Uterus (tissue), 4 donors: ENCODE results near the gene TRIOBP. TPM values are rescaled to one million over a fixed set of nuclear protein-coding genes. Genes with fewer than 3 reads are reported as not detected.
"Not testable (repeated sequence)": the region's sequence is repeated elsewhere in the genome, so short reads cannot be mapped to it uniquely, and the experiment has no call there.

Experiments used
- DNase-seq, 2 donors: peaks; one replicate each; pipeline ENCODE4 v3.0.0-alpha.2; 2019 to 2020
- H3K27ac ChIP-seq, 2 donors: fragments of 200-600 bp; sonication (generic); 1 replicate in 1 of 2; 2 replicates in 1 of 2; pipeline ENCODE4 v1.5.1; 2016 to 2018
- H3K27me3 ChIP-seq, 2 donors: fragments of 200-600 bp; sonication (generic); one replicate each; pipeline ENCODE4 v1.5.1; 2018 to 2019; ENCODE audit warnings: control low read depth in 1 of 2
- H3K36me3 ChIP-seq, 2 donors: fragments of 200-600 bp; sonication (generic); one replicate each; pipeline ENCODE4 v1.5.1; 2019; ENCODE audit warnings: control low read depth in 1 of 2
- H3K4me1 ChIP-seq, 2 donors: fragments of 200-600 bp; sonication (generic); one replicate each; pipeline ENCODE4 v1.5.1; 2018 to 2019; ENCODE audit warnings: control low read depth in 1 of 2
- H3K4me3 ChIP-seq, 2 donors: fragments of 200-600 bp; sonication (generic); 1 replicate in 1 of 2; 2 replicates in 1 of 2; pipeline ENCODE4 v1.5.1; 2018 to 2019; ENCODE audit warnings: mild to moderate bottlenecking in 1 of 2
- H3K9me3 ChIP-seq, 2 donors: fragments of 200-600 bp; sonication (generic); one replicate each; pipeline ENCODE4 v1.5.1; 2019; ENCODE audit warnings: control low read depth in 1 of 2
- POLR2A ChIP-seq, 2 donors: fragments of 450-650 bp; IDR thresholded peaks; one replicate each; pipeline ENCODE4 v1.6.1; 2016; ENCODE audit warnings: antibody characterized with exemption in 2 of 2, mild to moderate bottlenecking in 1 of 2, moderate library complexity in 1 of 2
- intact Hi-C: fragments of 100-400 bp; cut with DNase I; formaldehyde crosslinking; loops from one replicate; pipeline ENCODE4 v1.15.1; 2023; ENCODE audit warnings: low total_unique reads
- total RNA-seq, 4 donors: library from RNA; depleted of rRNA in 3 of 4; stranded (reverse); fragments of >200 nt in 3 of 4; gene quantifications; one replicate each; pipeline versions ENCODE4 v1.1.0 to v1.2.4, GENCODE V29; 2014 to 2023
- TF ChIP-seq, protein P1 (sequence below), 4 experiments: fragments of 200-600 bp in 2 of 4; fragments of 450-650 bp in 2 of 4; sonication (generic) in 2 of 4; IDR thresholded peaks; one replicate each; pipeline ENCODE4 v1.5.1; 2016 to 2019; ENCODE audit warnings: antibody characterized with exemption in 4 of 4, mild to moderate bottlenecking in 2 of 4, moderate library complexity in 1 of 4
- donor health status: DM: yes; HTN: yes; CAD: no.

TRIOBP gene
- total RNA-seq, 4 donors from 2014 or later = 56.2 to 177 (median 127) TPM

DNA sequence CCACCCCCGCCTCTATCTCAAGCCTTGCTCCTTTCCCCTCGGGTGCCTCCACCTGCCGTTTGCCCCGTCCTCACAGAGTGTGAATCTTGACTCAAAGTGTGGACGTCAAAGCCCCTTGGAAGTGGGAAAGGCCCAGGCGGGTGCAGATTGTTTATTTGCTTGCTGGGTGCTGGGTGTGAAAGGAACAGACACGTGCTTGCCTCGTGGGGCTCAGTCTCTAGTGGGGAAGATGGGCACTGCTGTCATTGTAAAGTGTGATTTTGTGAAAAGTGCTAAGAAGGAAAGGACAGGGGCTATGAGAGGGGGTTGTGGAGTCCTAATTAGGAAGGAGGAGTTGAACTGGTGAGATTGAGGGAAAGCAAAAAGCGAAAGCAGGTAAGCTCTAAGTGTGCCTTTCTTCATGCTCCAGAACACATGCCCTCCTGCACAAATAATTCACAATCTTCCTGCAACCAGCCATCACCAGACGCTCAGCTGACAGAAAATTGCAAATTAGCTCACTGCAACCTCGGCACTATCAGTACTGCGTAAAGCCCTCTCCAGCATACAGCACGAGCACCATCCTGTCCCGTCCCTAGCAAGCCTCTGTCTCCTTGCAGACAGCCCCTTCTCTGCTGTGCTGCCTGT, 101.1 kb downstream of the TRIOBP start:
- intact Hi-C loops = loop anchor here (10.0 kb wide), 1 partner anchor 153 kb away; no protein-coding TSS in a partner anchor
- TF ChIP-seq, protein P1, sequence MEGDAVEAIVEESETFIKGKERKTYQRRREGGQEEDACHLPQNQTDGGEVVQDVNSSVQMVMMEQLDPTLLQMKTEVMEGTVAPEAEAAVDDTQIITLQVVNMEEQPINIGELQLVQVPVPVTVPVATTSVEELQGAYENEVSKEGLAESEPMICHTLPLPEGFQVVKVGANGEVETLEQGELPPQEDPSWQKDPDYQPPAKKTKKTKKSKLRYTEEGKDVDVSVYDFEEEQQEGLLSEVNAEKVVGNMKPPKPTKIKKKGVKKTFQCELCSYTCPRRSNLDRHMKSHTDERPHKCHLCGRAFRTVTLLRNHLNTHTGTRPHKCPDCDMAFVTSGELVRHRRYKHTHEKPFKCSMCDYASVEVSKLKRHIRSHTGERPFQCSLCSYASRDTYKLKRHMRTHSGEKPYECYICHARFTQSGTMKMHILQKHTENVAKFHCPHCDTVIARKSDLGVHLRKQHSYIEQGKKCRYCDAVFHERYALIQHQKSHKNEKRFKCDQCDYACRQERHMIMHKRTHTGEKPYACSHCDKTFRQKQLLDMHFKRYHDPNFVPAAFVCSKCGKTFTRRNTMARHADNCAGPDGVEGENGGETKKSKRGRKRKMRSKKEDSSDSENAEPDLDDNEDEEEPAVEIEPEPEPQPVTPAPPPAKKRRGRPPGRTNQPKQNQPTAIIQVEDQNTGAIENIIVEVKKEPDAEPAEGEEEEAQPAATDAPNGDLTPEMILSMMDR (IDR thresholded peaks at IDR 0.05) = no peak
- no peak for TF ChIP-seq POLR2A (IDR thresholded peaks at IDR 0.05)

GRCh38 chr22:37799979-37800378, 103.1 kb downstream of the TRIOBP start:
- H3K27ac ChIP-seq = not testable (repeated sequence)

More for the DNA sequence above, 101.1 kb downstream of the TRIOBP start:
- no peaks in the 10 kb centered on the region for H3K36me3 ChIP-seq
- H3K27ac ChIP-seq = no peak overlapping the region
- no peaks in the 10 kb centered on the region for H3K4me1 ChIP-seq
- H3K27me3 ChIP-seq = no peaks in the 10 kb centered on the region
- no peaks in the 10 kb centered on the region for H3K9me3 ChIP-seq
- DNase-seq = no peak
- H3K4me3 ChIP-seq = no peak overlapping the region

GRCh38 chr22:37801946-37802309, 105.1 kb downstream of the TRIOBP start:
- intact Hi-C loops = no loop called here
- Histone ChIP-seq H3K27me3 (no peaks in the 10 kb centered on the region), H3K4me1 (no peaks in the 10 kb centered on the region), H3K4me3 (peak overlapping the region; percentile 51 to 66), H3K27ac (peak overlapping the region in 1 of 2 donors; percentile 54), H3K9me3 (no peaks in the 10 kb centered on the region), H3K36me3 (no peaks in the 10 kb centered on the region)
- no peak for TF ChIP-seq POLR2A (IDR thresholded peaks at IDR 0.05)
- TF ChIP-seq, protein P1 (IDR thresholded peaks at IDR 0.05) = no peak
- no peak for DNase-seq

More at GRCh38 chr22:37799979-37800378, 103.1 kb downstream of the TRIOBP start:
- not testable (repeated sequence) for DNase-seq, H3K27me3 ChIP-seq, H3K36me3 ChIP-seq, H3K4me3 ChIP-seq, H3K4me1 ChIP-seq, H3K9me3 ChIP-seq
- intact Hi-C loops = loop anchor here (10.0 kb wide), 1 partner anchor 155 kb away; no protein-coding TSS in a partner anchor

DNA sequence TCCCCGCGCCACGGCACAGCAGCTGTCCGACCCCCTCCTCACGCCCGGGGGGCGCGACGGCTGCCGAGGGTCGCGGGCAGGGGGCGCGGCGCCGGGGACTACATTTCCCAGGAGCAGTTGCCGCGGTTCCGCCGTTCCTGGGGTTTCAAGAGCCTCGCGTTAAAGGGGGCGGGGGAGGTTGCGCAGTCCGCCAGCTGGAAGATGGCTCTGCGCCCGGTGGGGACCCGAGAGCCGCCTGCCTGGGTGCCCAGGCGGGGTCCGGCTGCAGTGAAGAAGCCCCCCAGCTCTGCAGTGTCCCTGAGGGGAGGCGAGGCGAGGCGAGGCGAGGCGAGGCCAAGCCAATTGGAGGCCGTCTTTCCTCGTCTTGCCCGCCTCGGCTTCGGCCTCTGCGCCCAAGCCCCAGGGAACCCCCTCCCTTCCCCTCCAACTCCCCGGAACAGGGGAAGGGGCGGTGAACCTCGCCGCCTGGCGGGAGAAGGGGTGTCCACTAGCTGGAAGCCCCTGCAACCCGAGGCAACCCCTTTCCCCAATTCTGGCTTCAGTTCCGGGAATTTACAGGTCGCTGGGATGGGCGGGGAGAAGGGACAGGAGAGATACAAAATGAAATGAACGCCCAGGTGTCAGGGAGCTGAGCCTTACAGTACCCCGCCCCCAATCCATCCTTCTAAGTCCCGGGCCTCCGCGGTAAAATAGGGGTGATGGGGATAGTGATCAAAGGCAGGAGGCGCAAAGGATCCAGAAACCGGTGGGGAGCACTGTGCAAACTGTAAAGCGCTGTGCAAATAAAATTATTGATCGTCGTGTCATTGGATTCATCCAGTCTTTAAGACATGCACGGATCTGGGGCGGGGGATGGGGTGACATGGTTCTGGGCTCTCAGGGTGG, 105.7 kb downstream of the TRIOBP start:
- Histone ChIP-seq H3K4me1 (no peaks in the 10 kb centered on the region), H3K9me3 (no peaks in the 10 kb centered on the region), H3K27me3 (no peaks in the 10 kb centered on the region), H3K36me3 (no peaks in the 10 kb centered on the region), H3K27ac (peak overlapping the region; percentile 20 to 54), H3K4me3 (peak overlapping the region; percentile 51 to 66)
- intact Hi-C loops = no loop called here
- DNase-seq = peak in 1 of 2 donors; percentile 59
- peak in 1 of 2 donors; percentile 45 for TF ChIP-seq POLR2A (IDR thresholded peaks at IDR 0.05)
- TF ChIP-seq, protein P1 (IDR thresholded peaks at IDR 0.05) = peak in 1 of 4 experiments; percentile 15

DNA sequence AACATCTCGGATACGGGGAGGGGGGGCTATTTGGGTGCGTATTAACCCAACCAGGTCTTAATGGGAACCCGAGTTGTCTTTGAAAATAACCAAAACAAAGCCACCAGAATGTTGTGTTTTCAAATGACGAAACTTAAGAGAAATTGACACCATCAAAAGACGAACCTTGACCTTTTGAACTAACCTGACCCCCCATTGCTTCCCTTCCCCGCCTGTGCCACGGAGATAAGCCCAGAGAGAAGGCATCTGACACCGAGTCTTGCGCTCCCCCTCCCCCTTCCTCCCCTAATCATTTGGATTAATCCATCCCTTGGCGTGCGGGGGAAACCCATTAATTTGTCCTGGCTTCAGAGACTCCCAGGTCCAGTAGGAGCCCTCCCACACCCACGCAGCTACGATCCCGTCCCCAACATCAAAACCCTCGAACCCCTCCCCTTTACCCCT, 106.4 kb downstream of the TRIOBP start:
- Histone ChIP-seq H3K4me3 (peak overlapping the region in 1 of 2 donors; percentile 66), H3K27me3 (no peaks in the 10 kb centered on the region), H3K4me1 (peaks cover 0 to under 1% of the 10 kb centered on the region in 2 donors), H3K36me3 (no peaks in the 10 kb centered on the region), H3K9me3 (no peaks in the 10 kb centered on the region), H3K27ac (peak overlapping the region; percentile 7 to 85)
- intact Hi-C loops = no loop called here
- DNase-seq = no peak
- TF ChIP-seq, protein P1 (IDR thresholded peaks at IDR 0.05) = no peak
- TF ChIP-seq POLR2A (IDR thresholded peaks at IDR 0.05) = no peak
